Measurements from ENCODE around the gene SCD.
A peak's percentile ranks its signal among the peaks of the same experiment; 100 is the strongest.
"Not testable (repeated sequence)": the region's sequence is repeated elsewhere in the genome, so short reads cannot be mapped to it uniquely, and the experiment has no call there.

SCD gene

GRCh38 chr10:100370714-100371481 lies 23.9 kb downstream of the SCD start:
- no peak overlapping the region for H3K4me3 ChIP-seq (ENCODE audit: low read depth, low read length)
- no peak for TF ChIP-seq CTCF (IDR thresholded peaks at IDR 0.05; ENCODE audit: low read depth, low read length, missing control alignments)
- no peak for DNase-seq (ENCODE audit: low read depth)
- in situ Hi-C loops (cut with HindIII; ENCODE audit: low sequenced_read_pairs) = no loop called here

GRCh38 chr10:100371482-100372027 lies 24.5 kb downstream of the SCD start:
- no peak overlapping the region for H3K4me3 ChIP-seq (ENCODE audit: low read depth, low read length)
- no peak for TF ChIP-seq CTCF (IDR thresholded peaks at IDR 0.05; ENCODE audit: low read depth, low read length, missing control alignments)
- in situ Hi-C loops (cut with HindIII; ENCODE audit: low sequenced_read_pairs) = no loop called here
- DNase-seq (ENCODE audit: low read depth) = peak; percentile 69

- H3K4me3 ChIP-seq (ENCODE audit: low read depth, low read length) = peak overlapping the region; percentile 41
- no peak for DNase-seq (ENCODE audit: low read depth)
- in situ Hi-C loops (cut with HindIII; ENCODE audit: low sequenced_read_pairs) = no loop called here
- no peak for TF ChIP-seq CTCF (IDR thresholded peaks at IDR 0.05; ENCODE audit: low read depth, low read length, missing control alignments)
Observed at GRCh38 chr10:100372415-100373297, 25.6 kb downstream of the SCD start.

- TF ChIP-seq CTCF (IDR thresholded peaks at IDR 0.05; ENCODE audit: low read depth, low read length, missing control alignments) = no peak
- peak overlapping the region; percentile 41 for H3K4me3 ChIP-seq (ENCODE audit: low read depth, low read length)
- in situ Hi-C loops (cut with HindIII; ENCODE audit: low sequenced_read_pairs) = no loop called here
- peak; percentile 99 for DNase-seq (ENCODE audit: low read depth)
Observed at GRCh38 chr10:100373298-100374199, 26.5 kb downstream of the SCD start.

GRCh38 chr10:100374200-100374655 lies 27.2 kb downstream of the SCD start:
- no peak for TF ChIP-seq CTCF (IDR thresholded peaks at IDR 0.05; ENCODE audit: low read depth, low read length, missing control alignments)
- peak overlapping the region; percentile 41 for H3K4me3 ChIP-seq (ENCODE audit: low read depth, low read length)
- in situ Hi-C loops (cut with HindIII; ENCODE audit: low sequenced_read_pairs) = no loop called here
- DNase-seq (ENCODE audit: low read depth) = no peak

GRCh38 chr10:100374677-100375353 lies 27.8 kb downstream of the SCD start:
- in situ Hi-C loops (cut with HindIII; ENCODE audit: low sequenced_read_pairs); DNase-seq (ENCODE audit: low read depth): not testable (repeated sequence)
- H3K4me3 ChIP-seq (ENCODE audit: low read depth, low read length) = peak overlapping the region; percentile 41

- in situ Hi-C loops (cut with HindIII; ENCODE audit: low sequenced_read_pairs); DNase-seq (ENCODE audit: low read depth); H3K4me3 ChIP-seq (ENCODE audit: low read depth, low read length): not testable (repeated sequence)
Observed at GRCh38 chr10:100376656-100377055, 29.6 kb downstream of the SCD start.

Data from astrocyte of the cerebellum (primary cell).